ENCODE measurements around the gene MCOLN3. TPM values are rescaled to one million over a fixed set of nuclear protein-coding genes. Genes with fewer than 3 reads are reported as not detected.

MCOLN3 gene
- total RNA-seq, 2 donors from 2014 or later: 0.23 to 1.6 TPM

DNA sequence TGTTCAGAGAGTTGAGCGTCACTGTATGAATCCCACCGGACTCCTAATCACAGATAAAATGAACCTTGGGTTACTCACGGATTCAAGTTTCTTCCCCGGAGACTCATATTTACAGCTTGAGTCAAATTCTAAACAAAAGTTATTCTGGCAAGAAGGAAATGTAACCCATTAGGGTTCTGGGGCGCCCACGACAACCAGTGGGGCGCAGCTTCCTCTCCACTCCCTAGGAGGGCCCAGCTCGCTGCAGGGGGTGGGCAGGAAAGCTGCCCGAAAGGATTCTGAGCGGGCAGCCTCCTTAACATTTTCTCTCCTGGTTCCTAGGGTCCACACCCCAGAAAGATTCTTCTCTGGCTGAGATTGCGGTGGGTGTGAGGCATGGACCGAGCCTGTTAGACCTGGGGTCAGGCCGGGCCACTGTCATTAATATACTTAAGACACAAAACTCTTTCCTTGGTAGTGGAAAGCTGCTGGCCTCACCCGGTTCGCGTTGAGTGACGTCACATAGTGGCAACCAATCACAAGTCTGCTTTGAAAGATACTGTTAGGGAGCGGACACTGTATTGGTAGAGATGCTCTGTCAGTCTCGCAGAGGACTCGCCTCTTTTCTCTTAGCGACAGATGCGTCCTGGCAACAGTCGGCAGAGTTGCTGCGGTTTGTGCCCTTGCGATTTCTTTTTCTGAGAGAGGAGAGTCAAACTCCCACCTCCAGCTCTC lies 13.6 kb upstream of the MCOLN3 start:
- DNase-seq (ENCODE audit: low spot score): peak; percentile 93
- no peaks in the 10 kb centered on the region for H3K36me3 ChIP-seq
- peak overlapping the region; percentile 22 to 34 for H3K4me3 ChIP-seq
- TF ChIP-seq POLR2AphosphoS5 (IDR thresholded peaks at IDR 0.05) (peak; percentile 78), POLR2A (IDR thresholded peaks at IDR 0.05) (no peak)
- TF ChIP-seq, protein P1, sequence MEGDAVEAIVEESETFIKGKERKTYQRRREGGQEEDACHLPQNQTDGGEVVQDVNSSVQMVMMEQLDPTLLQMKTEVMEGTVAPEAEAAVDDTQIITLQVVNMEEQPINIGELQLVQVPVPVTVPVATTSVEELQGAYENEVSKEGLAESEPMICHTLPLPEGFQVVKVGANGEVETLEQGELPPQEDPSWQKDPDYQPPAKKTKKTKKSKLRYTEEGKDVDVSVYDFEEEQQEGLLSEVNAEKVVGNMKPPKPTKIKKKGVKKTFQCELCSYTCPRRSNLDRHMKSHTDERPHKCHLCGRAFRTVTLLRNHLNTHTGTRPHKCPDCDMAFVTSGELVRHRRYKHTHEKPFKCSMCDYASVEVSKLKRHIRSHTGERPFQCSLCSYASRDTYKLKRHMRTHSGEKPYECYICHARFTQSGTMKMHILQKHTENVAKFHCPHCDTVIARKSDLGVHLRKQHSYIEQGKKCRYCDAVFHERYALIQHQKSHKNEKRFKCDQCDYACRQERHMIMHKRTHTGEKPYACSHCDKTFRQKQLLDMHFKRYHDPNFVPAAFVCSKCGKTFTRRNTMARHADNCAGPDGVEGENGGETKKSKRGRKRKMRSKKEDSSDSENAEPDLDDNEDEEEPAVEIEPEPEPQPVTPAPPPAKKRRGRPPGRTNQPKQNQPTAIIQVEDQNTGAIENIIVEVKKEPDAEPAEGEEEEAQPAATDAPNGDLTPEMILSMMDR (IDR thresholded peaks at IDR 0.05): no peak
- intact Hi-C loops (cut with DNase I): no loop called here
- no peaks in the 10 kb centered on the region for H3K9me3 ChIP-seq
- H3K4me1 ChIP-seq (replicated peaks): peaks cover 3% of the 10 kb centered on the region
- 4% methylated on average over 25 of the region's 25 CpGs for WGBS
- no peak overlapping the region for H3K27ac ChIP-seq
- no peaks in the 10 kb centered on the region for H3K27me3 ChIP-seq (replicated peaks; ENCODE audit: insufficient read depth)

DNA sequence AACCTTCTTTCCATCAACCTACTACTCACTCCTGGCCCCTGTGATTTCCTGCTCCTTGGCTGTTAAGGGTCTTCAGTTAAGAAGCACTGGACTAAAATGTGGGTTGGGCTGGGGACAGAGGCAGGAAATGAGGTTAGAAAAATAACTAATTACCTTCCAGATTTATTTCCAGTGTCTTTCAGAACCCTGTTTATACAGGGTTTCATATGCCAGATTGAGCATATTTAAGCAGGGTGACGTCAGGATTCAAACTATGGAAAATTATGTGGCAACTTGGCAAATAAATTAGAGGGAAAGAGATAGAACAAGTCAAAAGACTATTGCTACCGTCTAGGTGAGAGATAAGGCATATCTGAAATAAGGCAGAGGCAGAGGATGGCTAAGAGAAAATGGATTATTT lies 11.7 kb upstream of the MCOLN3 start:
- TF ChIP-seq POLR2AphosphoS5 (IDR thresholded peaks at IDR 0.05) (no peak), POLR2A (IDR thresholded peaks at IDR 0.05) (no peak)
- TF ChIP-seq, protein P1 (IDR thresholded peaks at IDR 0.05): no peak
- intact Hi-C loops (cut with DNase I): no loop called here
- H3K4me1 ChIP-seq (replicated peaks): peaks cover 3% of the 10 kb centered on the region
- no peak overlapping the region for H3K4me3 ChIP-seq
- no peak for DNase-seq (ENCODE audit: low spot score)
- no peak overlapping the region for H3K27ac ChIP-seq
- H3K36me3 ChIP-seq: no peaks in the 10 kb centered on the region
- 69% methylated on average over 2 of the region's 2 CpGs for WGBS
- no peaks in the 10 kb centered on the region for H3K27me3 ChIP-seq (replicated peaks; ENCODE audit: insufficient read depth)
- H3K9me3 ChIP-seq: no peaks in the 10 kb centered on the region

DNA sequence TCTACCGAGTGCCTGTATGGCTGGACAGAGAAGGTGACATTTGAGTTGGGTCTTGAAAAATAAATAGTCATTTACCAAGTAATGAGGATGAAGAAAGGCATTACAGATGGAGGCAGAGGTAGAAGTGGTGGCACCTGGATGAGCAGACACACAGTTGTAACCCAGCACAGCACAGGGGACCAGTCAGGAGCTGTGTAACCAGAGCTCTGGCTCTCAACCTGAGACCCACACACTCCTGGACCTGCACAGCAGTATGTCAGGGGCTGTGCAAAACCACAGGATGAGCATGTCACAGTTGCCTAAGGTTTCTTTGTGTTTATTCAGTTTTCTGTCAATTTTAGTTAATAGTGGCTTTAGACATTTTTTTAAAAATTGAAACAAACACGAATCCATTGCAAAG lies 11.3 kb upstream of the MCOLN3 start:
- intact Hi-C loops (cut with DNase I): no loop called here
- peaks cover 3% of the 10 kb centered on the region for H3K4me1 ChIP-seq (replicated peaks)
- H3K9me3 ChIP-seq: no peaks in the 10 kb centered on the region
- no peak overlapping the region for H3K4me3 ChIP-seq
- no peaks in the 10 kb centered on the region for H3K36me3 ChIP-seq
- no peak for DNase-seq (ENCODE audit: low spot score)
- TF ChIP-seq POLR2AphosphoS5 (IDR thresholded peaks at IDR 0.05): no peak
- no peak for TF ChIP-seq POLR2A (IDR thresholded peaks at IDR 0.05)
- TF ChIP-seq, protein P1 (IDR thresholded peaks at IDR 0.05): no peak
- no peaks in the 10 kb centered on the region for H3K27me3 ChIP-seq (replicated peaks; ENCODE audit: insufficient read depth)
- 90% methylated on average over 2 of the region's 2 CpGs for WGBS
- H3K27ac ChIP-seq: no peak overlapping the region

DNA sequence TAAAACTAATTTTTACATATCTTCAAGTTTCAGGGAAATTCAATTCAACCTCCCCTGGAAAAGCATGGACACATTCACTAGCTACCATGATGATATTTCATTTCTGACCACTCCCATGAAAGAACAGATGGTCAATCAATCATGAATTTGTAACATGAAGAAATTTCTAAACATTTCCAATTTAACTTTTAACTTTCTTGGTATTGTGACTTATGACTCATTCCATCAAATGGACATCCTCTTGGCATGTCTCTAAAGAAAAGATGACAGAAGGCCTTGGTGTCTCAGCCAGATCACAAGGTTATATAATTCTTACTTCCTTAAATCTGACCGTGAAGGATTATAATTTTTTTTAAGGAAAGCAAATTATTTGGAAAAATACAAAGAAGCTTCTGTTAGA lies 10.5 kb upstream of the MCOLN3 start:
- intact Hi-C loops (cut with DNase I): no loop called here
- TF ChIP-seq POLR2AphosphoS5 (IDR thresholded peaks at IDR 0.05) (no peak), POLR2A (IDR thresholded peaks at IDR 0.05) (no peak)
- TF ChIP-seq, protein P1 (IDR thresholded peaks at IDR 0.05): no peak
- WGBS: 43% methylated on average over 1 of the region's 1 CpG
- DNase-seq (ENCODE audit: low spot score): no peak
- Histone ChIP-seq H3K36me3 (no peaks in the 10 kb centered on the region), H3K27me3 (replicated peaks; ENCODE audit: insufficient read depth) (no peaks in the 10 kb centered on the region), H3K9me3 (no peaks in the 10 kb centered on the region), H3K4me3 (no peak overlapping the region), H3K27ac (no peak overlapping the region), H3K4me1 (replicated peaks) (peaks cover 3% of the 10 kb centered on the region)

DNA sequence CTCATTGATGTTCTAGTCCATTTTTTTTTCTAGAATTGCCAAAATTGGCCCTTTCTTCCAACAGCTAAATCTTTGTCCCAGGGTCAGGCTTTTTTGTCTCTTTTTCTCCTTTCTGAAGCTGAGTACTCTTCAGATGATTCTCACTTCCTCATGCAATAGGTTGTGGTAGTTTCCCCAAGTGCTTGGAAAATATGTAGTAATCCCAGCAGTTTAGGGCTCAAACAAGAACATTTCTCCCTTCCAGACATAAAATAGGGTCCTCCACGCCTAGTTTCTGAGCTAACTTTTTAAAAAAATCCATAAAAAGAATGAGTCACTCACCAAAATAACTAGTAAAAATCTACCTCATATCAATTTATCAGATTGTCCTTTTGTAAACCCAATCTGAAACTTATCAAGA lies 10.0 kb upstream of the MCOLN3 start:
- 48% methylated on average over 1 of the region's 1 CpG for WGBS
- H3K27ac ChIP-seq: no peak overlapping the region

More for the DNA sequence above, 10.0 kb upstream of the MCOLN3 start:
- no peak for DNase-seq (ENCODE audit: low spot score)
- Histone ChIP-seq H3K36me3 (no peaks in the 10 kb centered on the region), H3K9me3 (no peaks in the 10 kb centered on the region), H3K27me3 (replicated peaks; ENCODE audit: insufficient read depth) (no peaks in the 10 kb centered on the region), H3K4me1 (replicated peaks) (peaks cover 3% of the 10 kb centered on the region), H3K4me3 (no peak overlapping the region)
- TF ChIP-seq, protein P1 (IDR thresholded peaks at IDR 0.05): no peak
- no peak for TF ChIP-seq POLR2AphosphoS5 (IDR thresholded peaks at IDR 0.05)
- no peak for TF ChIP-seq POLR2A (IDR thresholded peaks at IDR 0.05)
- intact Hi-C loops (cut with DNase I): no loop called here
